ENCODE measurements around the gene SNX9. TPM values are rescaled to one million over a fixed set of nuclear protein-coding genes. Genes with fewer than 3 reads are reported as not detected.

Gene SNX9
- total and polyA plus RNA-seq, 7 donors, result 18.4 to 30.7 (median 26.5) TPM

- TF ChIP-seq CTCF (IDR thresholded peaks at IDR 0.05), result no peak
- DNase-seq (no peak), ATAC-seq (no peak)
Observed at GRCh38 chr6:157777344-157777743, 45.7 kb upstream of the SNX9 start.

DNA sequence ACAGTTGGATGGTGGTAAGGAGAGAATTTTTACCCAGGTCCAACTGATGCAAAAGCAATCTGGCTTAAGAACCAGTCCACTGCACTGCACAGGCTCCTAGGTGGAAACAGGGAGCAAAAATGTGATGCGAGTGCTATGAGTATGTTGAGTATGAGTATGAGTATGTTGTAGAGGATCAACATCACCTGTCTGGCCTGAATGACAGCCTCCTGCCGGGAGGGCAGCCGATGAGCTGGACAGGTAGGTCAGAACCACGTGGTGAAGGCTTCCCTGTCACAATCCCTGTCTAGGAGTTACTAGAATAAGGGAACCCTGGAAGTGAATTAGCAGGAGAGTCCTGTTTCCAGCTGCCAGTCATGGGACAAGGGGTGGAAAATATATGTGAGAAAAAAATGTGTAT, 44.3 kb upstream of the SNX9 start:
- no peak for DNase-seq
- intact Hi-C loops (cut with DNase I), result no loop called here
- Histone ChIP-seq H3K4me1 (no peaks in the 10 kb centered on the region), H3K27me3 (ENCODE audit: insufficient read depth in 3 of 3, low read length in 2 of 3) (peaks cover 0 to under 1% (median 0%) of the 10 kb centered on the region in 3 donors), H3K9me3 (no peaks in the 10 kb centered on the region), H3K27ac (no peak overlapping the region), H3K36me3 (ENCODE audit: insufficient read depth in 1 of 2, low read depth in 1 of 2) (no peaks in the 10 kb centered on the region), H3K4me3 (no peak overlapping the region)
- 78 to 89% (median 86%) methylated on average over 4 of the region's 4 CpGs for WGBS, 3 donors
- ATAC-seq, result no peak
- no peak for TF ChIP-seq CTCF (IDR thresholded peaks at IDR 0.05)

More at GRCh38 chr6:157777344-157777743, 45.7 kb upstream of the SNX9 start:
- no peaks in the 10 kb centered on the region for H3K4me1 ChIP-seq
- peaks cover 0 to 12% (median 0%) of the 10 kb centered on the region in 3 donors for H3K27me3 ChIP-seq (ENCODE audit: insufficient read depth in 3 of 3, low read length in 2 of 3)
- 93 to 98% (median 97%) methylated on average over 4 of the region's 4 CpGs for WGBS, 3 donors
- no peaks in the 10 kb centered on the region for H3K36me3 ChIP-seq (ENCODE audit: insufficient read depth in 1 of 2, low read depth in 1 of 2)
- no peak overlapping the region for H3K27ac ChIP-seq
- intact Hi-C loops (cut with DNase I), result no loop called here
- H3K9me3 ChIP-seq, result no peaks in the 10 kb centered on the region
- no peak overlapping the region for H3K4me3 ChIP-seq

- 67 to 72% (median 72%) methylated on average over 9 of the region's 9 CpGs for WGBS, 3 donors
- no peak for ATAC-seq
Observed at GRCh38 chr6:157779705-157780604, 43.1 kb upstream of the SNX9 start.

DNA sequence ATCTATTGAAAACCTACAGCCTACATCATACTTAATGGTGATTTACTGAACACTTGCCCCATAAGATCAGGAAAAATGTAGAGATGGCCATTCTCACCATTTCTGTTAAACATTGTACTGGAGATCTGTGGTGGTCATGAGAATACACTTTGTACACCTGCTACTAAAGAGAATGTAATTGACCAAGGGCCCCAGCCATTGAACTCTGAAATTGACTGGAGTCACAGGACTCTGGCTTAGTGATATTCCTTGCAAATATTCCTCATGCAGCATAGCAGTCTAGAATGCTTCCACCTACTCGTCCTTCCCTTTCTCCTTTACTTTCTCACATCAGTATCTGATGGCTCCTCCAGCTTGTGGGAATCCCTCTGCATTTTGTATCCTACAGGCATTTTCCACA, 37.4 kb upstream of the SNX9 start:
- WGBS, 3 donors, result 83 to 87% (median 86%) methylated on average over 1 of the region's 1 CpG
- ATAC-seq (no peak), DNase-seq (no peak)
- H3K4me1 ChIP-seq, result no peaks in the 10 kb centered on the region
- no peak overlapping the region for H3K4me3 ChIP-seq
- H3K27ac ChIP-seq, result no peak overlapping the region
- intact Hi-C loops (cut with DNase I), result no loop called here
- H3K9me3 ChIP-seq, result no peaks in the 10 kb centered on the region
- H3K36me3 ChIP-seq (ENCODE audit: insufficient read depth in 1 of 2, low read depth in 1 of 2), result no peaks in the 10 kb centered on the region
- no peaks in the 10 kb centered on the region for H3K27me3 ChIP-seq (ENCODE audit: insufficient read depth in 3 of 3, low read length in 2 of 3)
- no peak for TF ChIP-seq CTCF (IDR thresholded peaks at IDR 0.05)

More at GRCh38 chr6:157779705-157780604, 43.1 kb upstream of the SNX9 start:
- Histone ChIP-seq H3K36me3 (ENCODE audit: insufficient read depth in 1 of 2, low read depth in 1 of 2) (no peaks in the 10 kb centered on the region), H3K9me3 (no peaks in the 10 kb centered on the region), H3K27ac (no peak overlapping the region), H3K27me3 (ENCODE audit: insufficient read depth in 3 of 3, low read length in 2 of 3) (no peaks in the 10 kb centered on the region), H3K4me3 (no peak overlapping the region), H3K4me1 (no peaks in the 10 kb centered on the region)
- no peak for DNase-seq
- TF ChIP-seq CTCF (IDR thresholded peaks at IDR 0.05), result no peak
- intact Hi-C loops (cut with DNase I), result no loop called here

All from psoas muscle (tissue), 8 donors.